ENCODE results near the gene TENT5C.

DNA sequence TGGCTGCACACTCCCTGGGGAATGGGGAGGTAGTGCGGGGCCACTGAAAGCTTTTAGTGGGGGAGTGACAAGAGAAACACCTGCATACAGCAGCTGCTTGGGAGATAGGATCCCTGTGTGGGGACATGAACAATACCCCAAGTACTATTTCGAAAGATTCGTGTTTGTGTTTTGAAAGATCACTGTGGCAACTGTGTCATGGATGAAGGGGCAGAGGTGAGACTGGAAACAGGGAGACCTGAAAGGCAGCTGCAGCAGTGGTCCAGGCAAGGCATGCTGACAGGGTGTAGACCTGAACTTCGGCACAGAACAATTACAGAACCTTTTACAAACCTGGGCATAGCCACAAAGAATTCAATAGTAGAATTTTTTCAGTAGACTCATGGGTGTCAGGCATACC is 32.9 kb downstream of the TENT5C start:
- TF ChIP-seq, protein P1, sequence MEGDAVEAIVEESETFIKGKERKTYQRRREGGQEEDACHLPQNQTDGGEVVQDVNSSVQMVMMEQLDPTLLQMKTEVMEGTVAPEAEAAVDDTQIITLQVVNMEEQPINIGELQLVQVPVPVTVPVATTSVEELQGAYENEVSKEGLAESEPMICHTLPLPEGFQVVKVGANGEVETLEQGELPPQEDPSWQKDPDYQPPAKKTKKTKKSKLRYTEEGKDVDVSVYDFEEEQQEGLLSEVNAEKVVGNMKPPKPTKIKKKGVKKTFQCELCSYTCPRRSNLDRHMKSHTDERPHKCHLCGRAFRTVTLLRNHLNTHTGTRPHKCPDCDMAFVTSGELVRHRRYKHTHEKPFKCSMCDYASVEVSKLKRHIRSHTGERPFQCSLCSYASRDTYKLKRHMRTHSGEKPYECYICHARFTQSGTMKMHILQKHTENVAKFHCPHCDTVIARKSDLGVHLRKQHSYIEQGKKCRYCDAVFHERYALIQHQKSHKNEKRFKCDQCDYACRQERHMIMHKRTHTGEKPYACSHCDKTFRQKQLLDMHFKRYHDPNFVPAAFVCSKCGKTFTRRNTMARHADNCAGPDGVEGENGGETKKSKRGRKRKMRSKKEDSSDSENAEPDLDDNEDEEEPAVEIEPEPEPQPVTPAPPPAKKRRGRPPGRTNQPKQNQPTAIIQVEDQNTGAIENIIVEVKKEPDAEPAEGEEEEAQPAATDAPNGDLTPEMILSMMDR (tag by site-specific recombination; IDR thresholded peaks at IDR 0.05): no peak
- no peak for TF ChIP-seq ZSCAN5A (tag by site-specific recombination; IDR thresholded peaks at IDR 0.05)
- TF ChIP-seq ZNF623 (tag by site-specific recombination; IDR thresholded peaks at IDR 0.05): no peak
- TF ChIP-seq, protein P2, sequence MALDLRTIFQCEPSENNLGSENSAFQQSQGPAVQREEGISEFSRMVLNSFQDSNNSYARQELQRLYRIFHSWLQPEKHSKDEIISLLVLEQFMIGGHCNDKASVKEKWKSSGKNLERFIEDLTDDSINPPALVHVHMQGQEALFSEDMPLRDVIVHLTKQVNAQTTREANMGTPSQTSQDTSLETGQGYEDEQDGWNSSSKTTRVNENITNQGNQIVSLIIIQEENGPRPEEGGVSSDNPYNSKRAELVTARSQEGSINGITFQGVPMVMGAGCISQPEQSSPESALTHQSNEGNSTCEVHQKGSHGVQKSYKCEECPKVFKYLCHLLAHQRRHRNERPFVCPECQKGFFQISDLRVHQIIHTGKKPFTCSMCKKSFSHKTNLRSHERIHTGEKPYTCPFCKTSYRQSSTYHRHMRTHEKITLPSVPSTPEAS (tag by site-specific recombination; IDR thresholded peaks at IDR 0.05): no peak

Data from HEK293 (cell line).